Ammon's horn (tissue), 1 donor: ENCODE measurements around the gene DOK6.

Experiments used
- DNase-seq: peaks from one replicate; pipeline ENCODE4 v3.0.0-alpha.2; 2016; ENCODE audit warnings: low spot score

The DOK6 gene

DNA sequence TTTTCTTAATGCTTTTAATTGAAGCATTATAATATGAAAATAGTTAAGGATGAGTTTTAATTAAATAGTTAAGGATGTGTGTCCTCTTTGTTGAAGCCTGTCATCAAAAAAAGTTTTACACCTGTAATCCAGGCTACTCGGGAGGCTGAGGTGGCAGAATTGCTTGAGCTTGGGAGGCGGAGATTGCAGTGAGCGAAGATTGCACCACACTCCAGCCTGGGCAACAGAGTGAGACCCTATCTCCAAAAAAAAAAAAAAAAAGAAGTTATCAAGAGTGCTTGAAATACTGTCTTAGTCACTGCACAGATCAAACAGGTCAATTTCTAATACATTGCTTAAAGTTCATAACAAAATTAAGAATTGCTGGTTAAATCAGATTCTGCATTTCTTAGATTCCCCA lies 353.4 kb downstream of the DOK6 start:
- no peak for DNase-seq

- no peak for DNase-seq
These were observed 354.4 kb downstream of the DOK6 start for GRCh38 chr18:69755041-69755440.

GRCh38 chr18:69755856-69756496 lies 355.3 kb downstream of the DOK6 start:
- DNase-seq, result no peak

DNA sequence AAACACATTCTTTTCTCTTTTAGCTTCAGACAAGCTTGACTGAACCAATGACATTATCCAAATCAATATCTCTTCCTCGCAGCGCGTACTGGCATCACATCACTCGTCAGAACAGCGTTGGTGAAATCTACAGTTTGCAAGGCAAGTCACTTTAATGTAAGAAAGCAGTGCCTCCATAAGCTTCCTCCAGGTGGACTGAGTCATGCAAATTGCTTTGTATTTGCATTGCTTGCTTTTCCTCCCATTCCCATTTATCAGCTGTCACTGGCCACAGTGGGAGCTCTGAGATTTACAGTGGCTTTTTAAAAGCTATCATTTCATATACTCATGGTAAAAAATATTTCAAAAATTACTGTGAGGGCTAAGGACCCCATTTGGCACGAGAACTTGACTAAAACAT lies 357.0 kb downstream of the DOK6 start:
- DNase-seq, result peak; percentile 12

GRCh38 chr18:69758458-69758857 lies 357.8 kb downstream of the DOK6 start:
- DNase-seq, result no peak

DNA sequence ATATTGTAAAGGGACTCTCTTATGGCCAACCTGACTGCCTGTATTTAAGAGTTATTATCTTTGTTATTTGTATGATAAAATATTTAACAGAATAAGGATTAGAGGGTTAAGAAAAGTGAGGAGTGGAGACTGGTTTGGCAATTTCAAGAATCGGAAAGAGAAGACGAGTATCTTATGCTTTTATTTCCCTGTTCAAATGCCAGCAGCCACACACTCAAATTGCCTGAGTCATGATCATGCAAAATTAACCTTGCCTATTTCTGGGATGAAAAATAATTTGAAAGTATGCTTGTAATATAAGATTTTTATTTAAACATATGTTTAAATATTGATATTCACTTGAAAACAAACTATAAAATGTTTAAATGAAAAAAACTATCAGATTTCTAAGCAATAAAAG lies 358.4 kb downstream of the DOK6 start:
- no peak for DNase-seq

GRCh38 chr18:69763002-69763401 lies 362.3 kb downstream of the DOK6 start:
- DNase-seq, result no peak

DNA sequence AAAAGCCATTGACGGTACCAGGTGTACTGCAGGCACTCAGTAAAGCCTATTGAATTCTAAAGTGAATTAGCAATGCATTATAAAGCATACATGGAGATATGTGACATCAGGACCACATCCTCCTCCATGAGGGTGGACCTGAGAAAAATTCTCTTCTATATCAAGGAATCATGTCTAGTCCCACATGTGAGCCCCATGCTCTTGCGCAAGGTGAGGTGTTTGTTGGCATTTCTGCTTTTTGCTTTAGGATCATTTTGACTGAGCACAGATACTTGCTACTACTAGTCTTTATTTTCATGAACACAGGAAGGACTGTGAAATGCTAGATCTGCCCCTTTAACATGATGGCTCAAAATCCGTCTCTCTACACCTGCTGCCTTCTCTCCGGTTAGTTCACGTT lies 363.1 kb downstream of the DOK6 start:
- no peak for DNase-seq

DNA sequence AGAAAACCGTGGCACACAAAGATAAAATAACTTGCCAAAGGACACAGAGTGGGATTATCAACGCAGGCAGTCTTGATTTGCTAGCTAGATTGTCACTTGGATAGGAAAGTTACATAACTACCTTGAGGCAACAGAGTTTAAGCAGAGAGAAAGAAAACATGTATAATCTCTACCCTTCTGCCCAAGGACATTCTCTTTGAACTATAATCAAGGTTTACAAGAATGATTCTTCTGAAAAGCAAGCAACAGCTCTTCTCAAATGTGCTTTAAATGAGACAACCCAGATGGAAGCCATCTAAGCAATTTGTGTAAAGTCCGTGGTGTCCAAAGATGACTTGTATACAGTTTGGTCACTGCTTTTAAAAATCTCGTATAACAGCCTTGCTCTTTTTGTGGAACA lies 369.6 kb downstream of the DOK6 start:
- DNase-seq, result no peak

DNA sequence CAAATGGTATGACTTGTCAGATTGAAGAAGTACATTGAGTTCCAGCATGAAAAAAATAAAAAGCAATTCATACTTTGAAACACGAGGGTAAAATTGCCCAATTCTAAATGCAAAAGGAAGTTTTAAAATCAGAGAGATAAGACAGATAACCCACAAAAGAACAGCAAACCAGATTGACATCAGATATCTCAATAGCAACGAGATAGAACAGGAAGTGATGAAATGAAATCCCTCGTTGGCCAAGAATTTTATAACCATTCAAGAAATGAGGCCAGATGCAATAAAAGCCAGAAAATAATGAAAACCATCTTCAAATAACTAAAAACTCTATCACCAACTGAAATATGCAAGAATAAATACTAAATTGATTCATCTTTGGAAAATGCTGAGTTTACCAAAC lies 374.1 kb downstream of the DOK6 start:
- DNase-seq, result no peak

GRCh38 chr18:69777248-69777647 lies 376.6 kb downstream of the DOK6 start:
- DNase-seq, result no peak

DNA sequence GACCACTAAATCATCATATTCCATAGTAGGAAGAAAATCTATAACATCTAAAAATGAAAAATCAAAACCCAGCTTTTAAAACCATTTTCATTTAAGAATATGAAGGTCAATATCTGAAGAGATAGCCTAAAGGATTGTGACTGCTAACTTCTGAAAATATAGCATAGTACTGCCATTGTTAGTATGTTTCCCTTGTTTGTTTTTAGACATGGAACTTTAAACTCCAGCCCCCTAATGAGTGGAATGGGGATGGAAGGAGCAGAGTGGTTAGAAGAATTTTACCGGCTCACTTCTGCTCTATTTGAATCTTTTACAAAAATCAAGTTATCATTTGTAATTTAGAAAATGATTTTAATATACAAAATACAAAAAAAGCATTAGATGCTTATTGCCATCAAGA lies 378.0 kb downstream of the DOK6 start:
- no peak for DNase-seq

DNA sequence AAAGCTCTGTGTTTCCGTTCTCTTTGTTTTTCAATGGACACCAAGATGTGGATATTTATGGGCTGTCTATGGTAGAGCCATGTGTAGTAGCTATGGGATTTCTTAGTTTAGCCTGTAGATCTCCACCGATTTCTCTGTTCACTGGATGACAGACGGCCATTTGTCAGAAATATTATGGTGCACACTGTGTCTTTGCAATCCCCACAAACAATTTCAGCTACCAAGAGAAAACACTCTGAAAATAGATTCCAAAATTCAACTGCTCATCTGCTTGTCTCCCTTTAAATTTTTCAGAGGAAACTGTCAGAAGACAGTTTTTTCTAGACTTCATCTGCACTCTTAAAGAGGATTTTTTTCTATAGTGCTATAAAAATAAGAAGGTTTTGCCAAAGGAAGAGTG lies 380.2 kb downstream of the DOK6 start:
- peak; percentile 14 for DNase-seq

- DNase-seq, result no peak
These were observed 384.1 kb downstream of the DOK6 start for GRCh38 chr18:69784815-69785214.

DNA sequence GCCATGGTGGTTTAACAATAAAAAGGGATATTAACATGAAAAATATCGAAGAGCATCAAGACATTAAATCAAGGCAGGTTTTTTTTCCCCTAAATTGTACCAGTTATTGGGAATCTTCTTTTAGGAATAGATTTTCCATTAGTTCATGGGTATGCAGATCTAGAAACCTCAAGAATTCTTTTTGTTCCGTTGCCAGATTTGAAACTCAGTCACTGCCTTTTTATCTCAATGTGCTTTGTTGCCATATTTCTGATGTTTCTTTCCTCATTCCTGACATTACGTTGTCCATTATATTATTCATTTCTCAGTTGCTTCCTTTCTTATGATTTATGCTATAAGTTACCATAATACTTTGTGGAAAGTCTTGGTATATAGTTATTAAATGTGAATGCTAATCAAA lies 384.8 kb downstream of the DOK6 start:
- DNase-seq, result no peak

- no peak for DNase-seq
These were observed 385.7 kb downstream of the DOK6 start for GRCh38 chr18:69786427-69786826.

- DNase-seq, result no peak
These were observed 387.3 kb downstream of the DOK6 start for GRCh38 chr18:69787825-69788547.

DNA sequence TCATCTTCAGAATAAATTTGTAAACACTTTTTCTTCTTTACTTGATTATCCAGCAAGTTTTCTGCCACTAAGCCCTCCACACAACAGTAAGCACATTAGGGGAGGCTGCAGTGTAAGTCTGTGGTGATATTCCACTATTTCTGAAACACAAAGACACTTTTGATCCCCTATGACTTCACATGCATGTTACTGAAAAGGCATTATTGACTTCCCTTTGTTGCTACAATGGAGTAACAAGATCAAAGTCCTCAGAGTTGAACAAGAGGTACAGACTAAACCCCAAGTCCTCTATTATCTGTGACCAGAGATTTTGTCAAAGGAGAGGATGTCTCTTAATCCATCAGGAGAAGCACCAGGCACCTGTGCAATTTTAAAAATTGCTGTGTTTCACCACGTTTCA lies 389.1 kb downstream of the DOK6 start:
- DNase-seq, result no peak

DNA sequence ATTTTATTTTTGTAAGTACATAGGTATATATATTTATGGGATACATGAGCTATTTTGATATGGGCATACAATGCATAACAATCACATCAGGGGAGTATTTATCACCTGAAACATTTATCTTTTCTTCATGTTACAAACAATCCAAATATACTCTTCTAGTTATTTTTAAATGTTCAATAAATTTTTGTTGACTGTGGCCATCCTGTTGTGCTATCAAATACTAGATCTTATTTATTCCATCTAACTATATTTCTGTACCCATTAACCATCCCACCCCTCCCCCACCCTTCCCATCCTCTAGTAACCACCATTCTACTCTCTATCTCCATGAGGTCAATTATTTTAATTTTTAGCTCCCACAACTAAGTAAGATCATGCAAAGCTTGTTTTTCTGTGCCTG lies 390.0 kb downstream of the DOK6 start:
- DNase-seq, result no peak

- DNase-seq, result no peak
These were observed 395.1 kb downstream of the DOK6 start for GRCh38 chr18:69795791-69796190.

GRCh38 chr18:69804776-69805501 lies 404.3 kb downstream of the DOK6 start:
- DNase-seq, result no peak

GRCh38 chr18:69808399-69808798 lies 407.7 kb downstream of the DOK6 start:
- DNase-seq, result no peak

DNA sequence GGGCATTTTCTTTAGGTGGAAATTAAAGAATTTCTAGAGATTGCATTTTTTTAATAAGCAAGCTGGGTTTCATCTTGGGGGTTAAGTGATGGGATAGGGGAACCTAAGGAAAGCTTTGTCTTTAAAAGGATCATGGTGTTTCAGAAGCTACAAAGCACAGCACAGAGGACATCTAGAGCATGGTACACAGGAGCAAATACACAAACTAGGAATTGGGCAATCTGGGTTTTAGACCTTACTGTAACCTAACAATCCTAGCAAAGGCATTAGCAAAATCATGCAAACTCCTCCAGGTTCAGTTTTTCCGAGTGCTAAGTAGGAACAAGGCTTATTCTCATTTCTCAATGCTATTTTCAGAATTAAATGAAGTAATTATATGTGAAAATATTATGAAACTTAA lies 412.9 kb downstream of the DOK6 start:
- DNase-seq, result no peak
